Right lobe of liver (tissue), 6 donors: ENCODE data around the gene KCTD13. TPM values are rescaled to one million over a fixed set of nuclear protein-coding genes. Genes with fewer than 3 reads are reported as not detected.
"Not testable (repeated sequence)": the region's sequence is repeated elsewhere in the genome, so short reads cannot be mapped to it uniquely, and the experiment has no call there.

Experiments
- ATAC-seq, 4 donors: fragments of 200-7000 bp; cut with Tn5 transposase; one replicate each; pipeline ENCODE4 v1.9.1; 2020; ENCODE audit warnings: mild to moderate bottlenecking in 4 of 4, moderate library complexity in 4 of 4
- DNase-seq, 3 donors: peaks; one replicate each; pipeline ENCODE4 v3.0.0-alpha.2; 2020
- H3K27ac ChIP-seq, 3 donors: fragments of 200-600 bp; one replicate each; pipeline ENCODE4 v1.8.0; 2022
- H3K27me3 ChIP-seq, 2 donors: fragments of 200-600 bp; one replicate each; pipeline ENCODE4 v1.8.0; 2022
- H3K36me3 ChIP-seq, 4 donors: fragments of 200-600 bp; sonication (generic) in 1 of 4; one replicate each; pipeline versions ENCODE4 v1.5.1 to v1.8.0; 2017 to 2022; ENCODE audit warnings: control low read depth in 1 of 4
- H3K4me1 ChIP-seq, 4 donors: fragments of 200-600 bp; sonication (generic) in 1 of 4; one replicate each; pipeline versions ENCODE4 v1.5.1 to v1.8.0; 2017 to 2022; ENCODE audit warnings: control low read depth in 1 of 4
- H3K4me3 ChIP-seq, 3 donors: fragments of 200-600 bp; one replicate each; pipeline ENCODE4 v1.8.0; 2022
- H3K9me3 ChIP-seq, 4 donors: fragments of 200-600 bp; sonication (generic) in 1 of 4; one replicate each; pipeline versions ENCODE4 v1.5.1 to v1.8.0; 2017 to 2022; ENCODE audit warnings: control low read depth in 1 of 4
- POLR2A ChIP-seq: fragments of 450-650 bp; IDR thresholded peaks from one replicate; pipeline ENCODE4 v1.6.1; 2017; ENCODE audit warnings: antibody characterized with exemption, mild to moderate bottlenecking
- WGBS: methylation state at CpG from one replicate; pipeline ENCODE4 v1.1.6; 2018; ENCODE audit warnings: low coverage, low lambda C conversion rate; ENCODE audit not compliant: insufficient coverage; ENCODE audit errors: missing lambda C conversion rate; 5-methylcytosine and 5-hydroxymethylcytosine counted together
- intact Hi-C, 2 donors: fragments of 100-400 bp; cut with DNase I; formaldehyde crosslinking; loops; one replicate each; pipeline versions ENCODE4 v1.11.2 to v1.14.1; 2022
- total RNA-seq, 6 experiments: library from RNA; depleted of rRNA in 2 of 6; stranded (reverse); fragments of >200 nt in 2 of 6; fragmentation: NEBNext Ultra II Directional in 3 of 6; extraction: Animal tissue kit (Norgen Biotek cat#: 25700) in 3 of 6; gene quantifications; one replicate each; pipeline versions ENCODE4 v1.1.0 to v1.2.4, GENCODE V29; 2016 to 2023
- TF ChIP-seq, protein P1 (sequence below), 4 donors: fragments of 200-600 bp in 3 of 4; fragments of 450-650 bp in 1 of 4; IDR thresholded peaks; one replicate each; pipeline versions ENCODE4 v1.5.1 to v1.8.0; 2016 to 2022; ENCODE audit warnings: antibody characterized with exemption in 4 of 4, mild to moderate bottlenecking in 2 of 4
- donor health status: DM: no; HTN: yes; CAD: no.
- donor health status: DM: no; HTN: no; CAD: no.
- donor health status: DM: no; HTN: no; CAD: no.
- donor health status: DM: no; HTN: yes; CAD: no.
- donor health status: DM: no; HTN: yes; CAD: no.

The KCTD13 gene
- total RNA-seq, 6 experiments from 2014 or later, result 5.4 to 13.5 (median 7.2) TPM

DNA sequence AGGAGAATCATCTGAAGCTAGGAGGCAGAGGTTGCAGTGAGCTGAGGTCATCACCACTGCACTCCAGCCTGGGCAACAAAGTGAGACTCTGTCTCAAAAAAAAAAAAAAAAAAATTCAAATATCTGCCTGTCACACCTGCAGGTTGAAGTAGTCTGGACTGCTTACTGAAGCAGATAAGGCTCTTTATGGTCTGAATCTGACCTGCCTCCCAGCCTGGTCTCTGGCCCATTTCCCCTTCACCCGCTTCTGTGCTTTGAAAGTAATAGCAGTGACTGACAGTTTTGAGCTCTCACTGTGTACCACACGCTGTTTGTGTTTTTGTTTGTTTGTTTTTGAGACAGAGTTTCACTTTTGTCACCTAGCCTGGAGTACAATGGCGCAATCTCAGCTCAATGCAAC is 32.5 kb downstream of the KCTD13 start:
- TF ChIP-seq POLR2A, result no peak
- TF ChIP-seq, protein P1, sequence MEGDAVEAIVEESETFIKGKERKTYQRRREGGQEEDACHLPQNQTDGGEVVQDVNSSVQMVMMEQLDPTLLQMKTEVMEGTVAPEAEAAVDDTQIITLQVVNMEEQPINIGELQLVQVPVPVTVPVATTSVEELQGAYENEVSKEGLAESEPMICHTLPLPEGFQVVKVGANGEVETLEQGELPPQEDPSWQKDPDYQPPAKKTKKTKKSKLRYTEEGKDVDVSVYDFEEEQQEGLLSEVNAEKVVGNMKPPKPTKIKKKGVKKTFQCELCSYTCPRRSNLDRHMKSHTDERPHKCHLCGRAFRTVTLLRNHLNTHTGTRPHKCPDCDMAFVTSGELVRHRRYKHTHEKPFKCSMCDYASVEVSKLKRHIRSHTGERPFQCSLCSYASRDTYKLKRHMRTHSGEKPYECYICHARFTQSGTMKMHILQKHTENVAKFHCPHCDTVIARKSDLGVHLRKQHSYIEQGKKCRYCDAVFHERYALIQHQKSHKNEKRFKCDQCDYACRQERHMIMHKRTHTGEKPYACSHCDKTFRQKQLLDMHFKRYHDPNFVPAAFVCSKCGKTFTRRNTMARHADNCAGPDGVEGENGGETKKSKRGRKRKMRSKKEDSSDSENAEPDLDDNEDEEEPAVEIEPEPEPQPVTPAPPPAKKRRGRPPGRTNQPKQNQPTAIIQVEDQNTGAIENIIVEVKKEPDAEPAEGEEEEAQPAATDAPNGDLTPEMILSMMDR (IDR thresholded peaks at IDR 0.05), result no peak
- 94% methylated on average over 2 of the region's 3 CpGs for WGBS

DNA sequence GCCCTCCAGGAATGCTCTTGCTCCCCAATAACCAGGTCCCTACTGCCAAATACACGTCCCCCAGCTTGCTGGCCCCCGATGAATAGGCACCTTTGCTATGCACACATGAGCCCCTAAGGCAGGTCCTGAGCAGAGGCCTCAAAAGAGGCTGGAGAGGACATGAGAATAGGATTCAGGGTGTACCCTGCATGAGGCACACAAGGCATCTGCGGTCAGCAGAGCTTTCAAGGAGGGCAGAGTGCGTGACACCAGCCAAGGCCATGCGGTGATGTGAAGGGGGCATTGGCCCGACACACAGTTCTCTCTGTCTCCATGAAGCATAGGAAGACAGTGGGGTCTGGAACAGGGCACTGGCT is 33.6 kb downstream of the KCTD13 start:
- no peak for ATAC-seq
- no CpG with 5 or more reads among the region's 6 CpGs for WGBS
- H3K27me3 ChIP-seq, result no peaks in the 10 kb centered on the region
- no peaks in the 10 kb centered on the region for H3K4me1 ChIP-seq
- no peak overlapping the region for H3K4me3 ChIP-seq
- H3K9me3 ChIP-seq, result no peaks in the 10 kb centered on the region
- intact Hi-C loops, result no loop called here
- no peaks in the 10 kb centered on the region for H3K36me3 ChIP-seq
- H3K27ac ChIP-seq, result no peak overlapping the region
- TF ChIP-seq, protein P1 (IDR thresholded peaks at IDR 0.05), result no peak
- no peak for TF ChIP-seq POLR2A
- no peak for DNase-seq

More for the DNA sequence above, 32.5 kb downstream of the KCTD13 start:
- H3K36me3 ChIP-seq, result no peaks in the 10 kb centered on the region
- H3K27ac ChIP-seq, result no peak overlapping the region
- H3K9me3 ChIP-seq, result no peaks in the 10 kb centered on the region
- H3K27me3 ChIP-seq, result no peaks in the 10 kb centered on the region
- no peak for DNase-seq
- H3K4me1 ChIP-seq, result no peaks in the 10 kb centered on the region
- no peak overlapping the region for H3K4me3 ChIP-seq
- intact Hi-C loops, result no loop called here
- no peak for ATAC-seq

DNA sequence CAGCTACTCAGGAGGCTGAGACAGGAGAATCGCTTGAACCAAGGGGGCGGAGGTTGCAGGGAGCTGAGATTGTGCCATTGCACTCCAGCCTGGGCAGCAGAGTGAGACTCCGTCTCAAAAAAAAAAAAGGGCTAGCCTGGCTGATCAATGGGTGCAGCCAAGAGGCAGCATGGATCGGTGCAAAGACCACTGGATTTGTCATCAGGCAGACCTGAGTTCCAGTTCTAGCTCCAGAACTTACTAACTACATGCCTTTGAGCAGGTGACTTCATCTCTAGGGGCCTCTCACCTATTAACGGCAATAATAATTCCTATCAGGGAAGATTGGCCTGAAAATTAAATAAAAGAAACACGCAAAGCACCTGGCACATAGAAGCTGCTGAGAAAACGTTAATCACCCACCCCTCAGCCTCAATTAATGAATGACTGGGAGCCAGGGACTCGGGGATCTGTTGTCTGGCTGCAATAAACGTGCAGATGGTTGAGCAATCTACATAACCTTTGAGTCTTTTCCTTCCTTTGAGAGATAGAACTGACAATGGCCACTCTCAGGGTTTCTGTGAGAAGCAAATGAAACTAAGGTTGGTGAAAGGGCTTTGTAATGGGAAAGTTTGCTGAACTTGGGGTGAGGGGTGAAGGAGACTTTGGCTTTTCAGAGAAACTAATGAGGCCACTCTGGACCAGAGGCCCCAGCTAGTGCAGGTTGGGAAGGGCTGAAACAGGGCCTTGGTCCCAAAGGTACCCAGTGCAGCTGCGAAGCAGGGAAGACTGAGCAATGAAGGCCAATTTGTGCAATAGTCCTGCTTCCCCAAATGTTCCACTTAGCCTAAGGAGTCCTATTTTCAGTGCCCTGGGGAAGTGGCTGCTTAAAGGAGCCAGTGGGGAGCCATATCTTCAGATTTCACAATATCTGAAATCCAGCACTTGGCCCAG is 34.2 kb downstream of the KCTD13 start:
- Histone ChIP-seq H3K4me3 (no peak overlapping the region), H3K36me3 (no peaks in the 10 kb centered on the region), H3K4me1 (no peaks in the 10 kb centered on the region), H3K9me3 (no peaks in the 10 kb centered on the region), H3K27ac (no peak overlapping the region), H3K27me3 (no peaks in the 10 kb centered on the region)
- WGBS, result 38% methylated on average over 8 of the region's 10 CpGs
- ATAC-seq (peak in 3 of 4 donors; percentile 36 to 73 (median 59)), DNase-seq (no peak)
- no peak for TF ChIP-seq POLR2A
- TF ChIP-seq, protein P1 (IDR thresholded peaks at IDR 0.05), result no peak
- intact Hi-C loops, result no loop called here

DNA sequence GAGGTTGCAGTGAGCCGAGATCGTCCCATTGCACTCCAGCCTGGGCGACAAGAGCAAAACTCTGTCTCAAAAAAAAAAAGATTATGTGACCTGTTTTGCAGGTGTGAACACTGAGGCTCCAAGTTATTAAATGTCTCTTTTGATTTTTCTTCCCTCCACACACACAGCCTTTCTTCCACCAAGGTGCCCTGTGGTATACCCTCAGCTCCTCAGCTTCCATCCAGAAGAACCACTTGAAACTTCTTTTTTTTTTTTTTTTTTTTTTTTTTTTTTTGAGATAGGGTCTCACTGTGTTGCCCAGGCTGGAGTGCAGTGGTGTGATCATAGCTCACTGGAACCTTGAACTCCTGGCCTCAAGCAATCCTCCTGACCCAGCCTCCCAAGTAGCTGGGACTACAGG is 36.7 kb downstream of the KCTD13 start:
- intact Hi-C loops, DNase-seq: not testable (repeated sequence)

DNA sequence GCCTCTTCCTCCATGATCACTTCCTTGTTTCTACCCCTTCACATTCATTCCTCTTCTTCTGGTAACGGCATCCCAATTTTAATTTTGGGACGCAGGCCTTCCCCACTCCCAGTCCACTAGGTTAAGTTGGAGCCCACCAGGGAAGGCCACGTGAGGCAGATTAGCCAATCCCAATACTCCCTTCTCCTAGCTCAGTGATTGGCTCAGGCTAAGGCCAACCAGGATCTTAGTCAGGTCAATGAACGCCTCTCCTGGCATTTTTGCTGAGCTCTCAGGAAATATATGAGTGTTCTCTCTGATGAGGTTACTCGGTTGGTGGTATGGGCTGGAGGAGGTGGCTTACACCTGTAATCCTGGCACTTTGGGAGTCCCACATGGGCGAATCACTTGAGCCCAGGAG is 42.0 kb downstream of the KCTD13 start:
- no peak overlapping the region for H3K27ac ChIP-seq
- H3K27me3 ChIP-seq, result no peaks in the 10 kb centered on the region
- intact Hi-C loops, result no loop called here
- no peaks in the 10 kb centered on the region for H3K36me3 ChIP-seq
- H3K4me1 ChIP-seq, result no peaks in the 10 kb centered on the region
- H3K9me3 ChIP-seq, result no peaks in the 10 kb centered on the region
- H3K4me3 ChIP-seq, result no peak overlapping the region
- WGBS, result 65% methylated on average over 6 of the region's 6 CpGs
- TF ChIP-seq POLR2A, result no peak
- TF ChIP-seq, protein P1 (IDR thresholded peaks at IDR 0.05), result no peak
- DNase-seq (no peak), ATAC-seq (no peak)

More for the DNA sequence above, 36.7 kb downstream of the KCTD13 start:
- not testable (repeated sequence) for H3K4me1 ChIP-seq, H3K27me3 ChIP-seq, H3K36me3 ChIP-seq, ATAC-seq, H3K9me3 ChIP-seq, H3K27ac ChIP-seq, H3K4me3 ChIP-seq
- no CpG with 5 or more reads among the region's 3 CpGs for WGBS
